K562 (cell line): ENCODE measurements around the gene LMOD1. TPM values are rescaled to one million over a fixed set of nuclear protein-coding genes. Genes with fewer than 3 reads are reported as not detected.

Experiments used
- BMI1 ChIP-seq: fragments of 150-350 bp; IDR thresholded peaks from 2 replicates; pipeline ENCODE4 v1.6.1; 2014; ENCODE audit warnings: low read length
- BRCA1 ChIP-seq, 2 experiments: fragments of 450-650 bp in 1 of 2; sonication (generic) in 1 of 2; formaldehyde crosslinking in 1 of 2; IDR thresholded peaks; 2 replicates each; pipeline versions ENCODE4 v1.5.0 to v1.6.1; 2017 to 2020; ENCODE audit warnings: mild to moderate bottlenecking in 1 of 2, missing genetic modification reagents in 1 of 2
- CAMTA2 ChIP-seq: fragments of 250-450 bp; sonication (Bioruptor Pico); conservative IDR thresholded peaks from 2 replicates; pipeline ENCODE4 v1.5.1; 2022
- COPS2 ChIP-seq: fragments of 450-650 bp; conservative IDR thresholded peaks from 2 replicates; pipeline ENCODE4 v1.6.1; 2016; ENCODE audit warnings: mild to moderate bottlenecking, moderate library complexity
- ETS2 ChIP-seq: IDR thresholded peaks from 2 replicates; pipeline ENCODE4 v1.6.1; 2016; ENCODE audit warnings: borderline replicate concordance, missing genetic modification characterization, mild to moderate bottlenecking, moderate library complexity, missing compliant biosample characterization; ENCODE audit not compliant: poor library complexity, severe bottlenecking
- FUS ChIP-seq: fragments of 200-400 bp; formaldehyde crosslinking; optimal IDR thresholded peaks from 2 replicates; pipeline ENCODE3; 2017; ENCODE audit warnings: low read depth, low read length
- LEF1 ChIP-seq: fragments of 450-650 bp; IDR thresholded peaks from 2 replicates; pipeline ENCODE4 v1.6.1; 2016; ENCODE audit warnings: mild to moderate bottlenecking
- MED1 ChIP-seq: sonication (generic); formaldehyde crosslinking; IDR thresholded peaks from 2 replicates; pipeline ENCODE4 v1.8.1; 2023; ENCODE audit warnings: missing genetic modification reagents, borderline replicate concordance
- NR2C2 ChIP-seq, 2 experiments: fragments of 200-800 bp in 1 of 2; sonication (Bioruptor generic) in 1 of 2; sonication (generic) in 1 of 2; formaldehyde crosslinking in 1 of 2; IDR thresholded peaks; 2 replicates each; pipeline versions ENCODE4 v1.6.1 to v1.8.0; 2016 to 2022; ENCODE audit warnings: mild to moderate bottlenecking in 1 of 2, missing compliant biosample characterization in 1 of 2, missing genetic modification characterization in 1 of 2, missing genetic modification reagents in 1 of 2
- NRF1 ChIP-seq, 2 experiments: fragments of 450-650 bp; IDR thresholded peaks in 1 of 2; conservative IDR thresholded peaks in 1 of 2; 2 replicates each; pipeline ENCODE4 v1.6.1; 2014; ENCODE audit warnings: mild to moderate bottlenecking in 2 of 2
- PRMT5 ChIP-seq: sonication (generic); formaldehyde crosslinking; IDR thresholded peaks from 2 replicates; pipeline ENCODE4 v1.5.0; 2020; ENCODE audit warnings: missing genetic modification reagents
- SIN3B ChIP-seq: fragments of 450-650 bp; IDR thresholded peaks from 2 replicates; pipeline ENCODE4 v1.6.1; 2017; ENCODE audit warnings: low read depth, mild to moderate bottlenecking, moderate library complexity
- SIX5 ChIP-seq, 2 experiments: IDR thresholded peaks; 2 replicates each; pipeline ENCODE4 v1.6.1; 2011; ENCODE audit warnings: low read length in 2 of 2, borderline replicate concordance in 1 of 2, low read depth in 1 of 2, mild to moderate bottlenecking in 1 of 2, moderate library complexity in 1 of 2; ENCODE audit not compliant: insufficient read depth in 1 of 2
- SMARCE1 ChIP-seq: fragments of 450-650 bp; IDR thresholded peaks from 2 replicates; pipeline ENCODE4 v1.7.1; 2016; ENCODE audit warnings: mild to moderate bottlenecking
- TBP ChIP-seq: optimal IDR thresholded peaks from 2 replicates; pipeline ENCODE3; 2011; ENCODE audit warnings: low read depth, low read length, improper control_type of control experiment
- ZFX ChIP-seq: sonication (generic); formaldehyde crosslinking; IDR thresholded peaks from 2 replicates; pipeline ENCODE4 v1.8.0; 2022; ENCODE audit warnings: mild to moderate bottlenecking, missing genetic modification reagents, moderate library complexity
- ZNF384 ChIP-seq: IDR thresholded peaks from 2 replicates; pipeline ENCODE4 v1.6.1; 2012; ENCODE audit warnings: low read depth, low read length, improper control_type of control experiment
- ZNF778 ChIP-seq: fragments of 450-650 bp; formaldehyde crosslinking; IDR thresholded peaks from 2 replicates; pipeline ENCODE4 v1.4.0; 2020; ENCODE audit warnings: mild to moderate bottlenecking, moderate library complexity
- polyA plus RNA-seq, 8 experiments: library from polyadenylated mRNA; depleted of rRNA in 4 of 8; stranded (reverse) in 5 of 8; unstranded in 3 of 8; fragments of >200 nt; fragmentation: Nextera tagmentation in 2 of 8; fragmentation: Illumina TruSeq in 1 of 8; extraction: Ambion mirVana in 2 of 8; extraction: Trizol in 1 of 8; gene quantifications; 2 replicates each; pipeline versions ENCODE4 v1.2.1 to v1.2.3, GENCODE V29; 2011 to 2014; ENCODE audit warnings: inconsistent platforms in 1 of 8, missing spikeins in 1 of 8
- total RNA-seq, 7 experiments: library from RNA; depleted of rRNA in 6 of 7; stranded (reverse); fragments of >200 nt in 6 of 7; fragmentation: Illumina TruSeq in 2 of 7; extraction: Trizol in 2 of 7; gene quantifications; 2 replicates each; pipeline versions ENCODE4 v1.2.1 to v1.2.3, GENCODE V29; 2011 to 2021; ENCODE audit warnings: low replicate concordance in 1 of 7
- TF ChIP-seq, protein P1 (sequence below): IDR thresholded peaks from 3 replicates; pipeline ENCODE4 v1.6.1; 2011; ENCODE audit warnings: borderline replicate concordance, mild to moderate bottlenecking; ENCODE audit not compliant: insufficient read length, insufficient read depth
- TF ChIP-seq, protein P2 (sequence below): fragments of 450-650 bp; formaldehyde crosslinking; conservative IDR thresholded peaks from 2 replicates; pipeline ENCODE4 v1.4.0; 2022; ENCODE audit warnings: mild to moderate bottlenecking, missing genetic modification characterization
- TF ChIP-seq, protein P3 (sequence below): fragments of 250-450 bp; sonication (Bioruptor Pico); IDR thresholded peaks from 2 replicates; pipeline ENCODE4 v1.8.0; 2022; ENCODE audit warnings: inconsistent platforms, mild to moderate bottlenecking, moderate library complexity, borderline replicate concordance
- TF ChIP-seq, protein P4 (sequence below): fragments of 450-650 bp; IDR thresholded peaks from 2 replicates; pipeline ENCODE4 v1.6.1; 2016; ENCODE audit warnings: mild to moderate bottlenecking

The LMOD1 gene
- total and polyA plus RNA-seq, 9 of the 15 experiments (the other 6 are each of a cell fraction or from before 2014, with no cell fraction given): 0.03 to 0.54 (median 0.38) TPM; not detected in 1

GRCh38 chr1:201941420-201942128, 4.8 kb downstream of the LMOD1 start (continued):
- TF ChIP-seq NR2C2 (CRISPR knock-in tag; IDR thresholded peaks at IDR 0.05) (no peak), NR2C2 (tag; IDR thresholded peaks at IDR 0.05) (peak; percentile 71), SMARCE1 (peak; percentile 63; the same call in 1 of the 2 replicates), COPS2 (no peak), NRF1 (conservative IDR thresholded peaks at IDR 0.05 in 1 of 2, IDR thresholded peaks at IDR 0.05 in 1 of 2) (peak; percentile 60 to 68), ZFX (peak; percentile 94), CAMTA2 (no peak), SIN3B (no peak), ZNF778 (no peak), SIX5 (IDR thresholded peaks at IDR 0.05; ENCODE audit: borderline replicate concordance in 1 of 2, insufficient read depth in 1 of 2, low read depth in 1 of 2, low read length in 2 of 2) (no peak), FUS (no peak), PRMT5 (no peak), MED1 (CRISPR knock-in tag) (no peak), LEF1 (peak; percentile 92), BMI1 (no peak), TBP (peak; percentile 69), BRCA1 (IDR thresholded peaks at IDR 0.05) (no peak), BRCA1 (CRISPR knock-in tag; IDR thresholded peaks at IDR 0.05) (no peak), ZNF384 (no peak), ETS2 (no peak)
- TF ChIP-seq, protein P1, sequence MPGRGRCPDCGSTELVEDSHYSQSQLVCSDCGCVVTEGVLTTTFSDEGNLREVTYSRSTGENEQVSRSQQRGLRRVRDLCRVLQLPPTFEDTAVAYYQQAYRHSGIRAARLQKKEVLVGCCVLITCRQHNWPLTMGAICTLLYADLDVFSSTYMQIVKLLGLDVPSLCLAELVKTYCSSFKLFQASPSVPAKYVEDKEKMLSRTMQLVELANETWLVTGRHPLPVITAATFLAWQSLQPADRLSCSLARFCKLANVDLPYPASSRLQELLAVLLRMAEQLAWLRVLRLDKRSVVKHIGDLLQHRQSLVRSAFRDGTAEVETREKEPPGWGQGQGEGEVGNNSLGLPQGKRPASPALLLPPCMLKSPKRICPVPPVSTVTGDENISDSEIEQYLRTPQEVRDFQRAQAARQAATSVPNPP: no peak
- TF ChIP-seq, protein P2, sequence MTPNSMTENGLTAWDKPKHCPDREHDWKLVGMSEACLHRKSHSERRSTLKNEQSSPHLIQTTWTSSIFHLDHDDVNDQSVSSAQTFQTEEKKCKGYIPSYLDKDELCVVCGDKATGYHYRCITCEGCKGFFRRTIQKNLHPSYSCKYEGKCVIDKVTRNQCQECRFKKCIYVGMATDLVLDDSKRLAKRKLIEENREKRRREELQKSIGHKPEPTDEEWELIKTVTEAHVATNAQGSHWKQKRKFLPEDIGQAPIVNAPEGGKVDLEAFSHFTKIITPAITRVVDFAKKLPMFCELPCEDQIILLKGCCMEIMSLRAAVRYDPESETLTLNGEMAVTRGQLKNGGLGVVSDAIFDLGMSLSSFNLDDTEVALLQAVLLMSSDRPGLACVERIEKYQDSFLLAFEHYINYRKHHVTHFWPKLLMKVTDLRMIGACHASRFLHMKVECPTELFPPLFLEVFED (CRISPR knock-in tag): no peak
- TF ChIP-seq, protein P3, sequence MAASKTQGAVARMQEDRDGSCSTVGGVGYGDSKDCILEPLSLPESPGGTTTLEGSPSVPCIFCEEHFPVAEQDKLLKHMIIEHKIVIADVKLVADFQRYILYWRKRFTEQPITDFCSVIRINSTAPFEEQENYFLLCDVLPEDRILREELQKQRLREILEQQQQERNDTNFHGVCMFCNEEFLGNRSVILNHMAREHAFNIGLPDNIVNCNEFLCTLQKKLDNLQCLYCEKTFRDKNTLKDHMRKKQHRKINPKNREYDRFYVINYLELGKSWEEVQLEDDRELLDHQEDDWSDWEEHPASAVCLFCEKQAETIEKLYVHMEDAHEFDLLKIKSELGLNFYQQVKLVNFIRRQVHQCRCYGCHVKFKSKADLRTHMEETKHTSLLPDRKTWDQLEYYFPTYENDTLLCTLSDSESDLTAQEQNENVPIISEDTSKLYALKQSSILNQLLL (CRISPR knock-in tag): no peak
- TF ChIP-seq, protein P4, sequence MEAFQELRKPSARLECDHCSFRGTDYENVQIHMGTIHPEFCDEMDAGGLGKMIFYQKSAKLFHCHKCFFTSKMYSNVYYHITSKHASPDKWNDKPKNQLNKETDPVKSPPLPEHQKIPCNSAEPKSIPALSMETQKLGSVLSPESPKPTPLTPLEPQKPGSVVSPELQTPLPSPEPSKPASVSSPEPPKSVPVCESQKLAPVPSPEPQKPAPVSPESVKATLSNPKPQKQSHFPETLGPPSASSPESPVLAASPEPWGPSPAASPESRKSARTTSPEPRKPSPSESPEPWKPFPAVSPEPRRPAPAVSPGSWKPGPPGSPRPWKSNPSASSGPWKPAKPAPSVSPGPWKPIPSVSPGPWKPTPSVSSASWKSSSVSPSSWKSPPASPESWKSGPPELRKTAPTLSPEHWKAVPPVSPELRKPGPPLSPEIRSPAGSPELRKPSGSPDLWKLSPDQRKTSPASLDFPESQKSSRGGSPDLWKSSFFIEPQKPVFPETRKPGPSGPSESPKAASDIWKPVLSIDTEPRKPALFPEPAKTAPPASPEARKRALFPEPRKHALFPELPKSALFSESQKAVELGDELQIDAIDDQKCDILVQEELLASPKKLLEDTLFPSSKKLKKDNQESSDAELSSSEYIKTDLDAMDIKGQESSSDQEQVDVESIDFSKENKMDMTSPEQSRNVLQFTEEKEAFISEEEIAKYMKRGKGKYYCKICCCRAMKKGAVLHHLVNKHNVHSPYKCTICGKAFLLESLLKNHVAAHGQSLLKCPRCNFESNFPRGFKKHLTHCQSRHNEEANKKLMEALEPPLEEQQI: no peak
